GM10248 (cell line): ENCODE data around the gene ZRANB3.

Experiments
- CTCF ChIA-PET: fragments of 300-600 bp; sonication (Branson Sonifier 250); formaldehyde crosslinking; extraction: SDS; loops from one replicate; lab custom pipeline; 2021; ENCODE audit warnings: antibody characterized with exemption; lab: Yijun Ruan, JAX
- POLR2A ChIA-PET: fragments of 350-650 bp; sonication (Branson Sonifier 250); formaldehyde crosslinking; extraction: SDS; loops from one replicate; lab custom pipeline; 2020; ENCODE audit warnings: antibody characterized with exemption; lab: Yijun Ruan, JAX
- DNase-seq: peaks from one replicate; pipeline ENCODE4 v3.0.0; 2012; ENCODE audit errors: extremely low spot score
- TF ChIP-seq, protein P1 (sequence below): IDR thresholded peaks from 2 replicates; pipeline ENCODE4 v1.5.1; 2012; ENCODE audit warnings: mild to moderate bottlenecking, low read depth; ENCODE audit errors: extremely low read depth, missing control alignments, control extremely low read depth

ZRANB3 gene

DNA sequence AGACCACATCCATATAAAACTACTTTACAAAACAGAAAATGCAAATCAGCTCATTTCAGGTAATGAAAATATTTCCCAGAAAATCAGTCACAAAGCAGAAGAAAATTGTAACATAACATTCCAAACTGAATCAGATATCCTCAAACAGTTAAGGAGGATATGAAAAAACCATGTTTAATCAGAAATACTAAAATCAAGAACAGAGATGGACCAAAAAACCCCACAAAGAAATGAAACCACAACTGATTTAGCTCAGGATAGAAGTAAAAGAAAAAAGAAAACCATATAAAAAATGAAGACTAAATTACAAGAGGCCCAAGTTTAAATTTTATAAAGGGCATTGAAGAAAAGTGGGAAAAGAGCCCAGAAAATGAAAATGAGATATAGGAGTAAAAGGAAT, 376.1 kb downstream of the ZRANB3 start:
- TF ChIP-seq, protein P1, sequence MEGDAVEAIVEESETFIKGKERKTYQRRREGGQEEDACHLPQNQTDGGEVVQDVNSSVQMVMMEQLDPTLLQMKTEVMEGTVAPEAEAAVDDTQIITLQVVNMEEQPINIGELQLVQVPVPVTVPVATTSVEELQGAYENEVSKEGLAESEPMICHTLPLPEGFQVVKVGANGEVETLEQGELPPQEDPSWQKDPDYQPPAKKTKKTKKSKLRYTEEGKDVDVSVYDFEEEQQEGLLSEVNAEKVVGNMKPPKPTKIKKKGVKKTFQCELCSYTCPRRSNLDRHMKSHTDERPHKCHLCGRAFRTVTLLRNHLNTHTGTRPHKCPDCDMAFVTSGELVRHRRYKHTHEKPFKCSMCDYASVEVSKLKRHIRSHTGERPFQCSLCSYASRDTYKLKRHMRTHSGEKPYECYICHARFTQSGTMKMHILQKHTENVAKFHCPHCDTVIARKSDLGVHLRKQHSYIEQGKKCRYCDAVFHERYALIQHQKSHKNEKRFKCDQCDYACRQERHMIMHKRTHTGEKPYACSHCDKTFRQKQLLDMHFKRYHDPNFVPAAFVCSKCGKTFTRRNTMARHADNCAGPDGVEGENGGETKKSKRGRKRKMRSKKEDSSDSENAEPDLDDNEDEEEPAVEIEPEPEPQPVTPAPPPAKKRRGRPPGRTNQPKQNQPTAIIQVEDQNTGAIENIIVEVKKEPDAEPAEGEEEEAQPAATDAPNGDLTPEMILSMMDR: no peak
- DNase-seq: no peak
- CTCF ChIA-PET: interaction anchor here (1.3 to 1.5 kb wide), 2 partner anchors 9 to 165 kb away, joined by 3 to 6 read pairs; no protein-coding TSS in a partner anchor
- POLR2A ChIA-PET: no interaction called here

DNA sequence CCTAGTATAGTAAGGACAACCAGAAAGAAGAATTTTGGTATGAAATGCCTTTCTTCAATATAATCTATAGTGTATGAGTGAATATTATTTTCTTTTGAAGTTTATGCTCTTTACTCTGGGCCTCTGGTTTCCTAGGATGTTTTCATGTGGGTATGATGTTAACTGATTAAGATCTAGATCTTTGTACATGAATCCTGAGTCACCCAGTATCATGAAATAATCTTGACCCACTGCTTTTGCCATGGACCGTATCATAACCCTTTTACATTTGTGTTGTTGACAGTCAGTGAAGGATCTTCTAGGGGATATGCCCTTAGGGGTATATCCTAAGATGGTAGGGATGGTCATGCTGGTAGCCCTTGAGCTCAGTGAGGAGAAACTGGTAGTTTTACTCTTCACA, 378.7 kb downstream of the ZRANB3 start:
- no peak for DNase-seq
- TF ChIP-seq, protein P1: no peak
- POLR2A ChIA-PET: no interaction called here
- CTCF ChIA-PET: interaction anchor here (1.0 to 2.0 kb wide), 3 partner anchors 15 to 557 kb away, joined by 3 to 12 read pairs (median 3); no protein-coding TSS in a partner anchor

DNA sequence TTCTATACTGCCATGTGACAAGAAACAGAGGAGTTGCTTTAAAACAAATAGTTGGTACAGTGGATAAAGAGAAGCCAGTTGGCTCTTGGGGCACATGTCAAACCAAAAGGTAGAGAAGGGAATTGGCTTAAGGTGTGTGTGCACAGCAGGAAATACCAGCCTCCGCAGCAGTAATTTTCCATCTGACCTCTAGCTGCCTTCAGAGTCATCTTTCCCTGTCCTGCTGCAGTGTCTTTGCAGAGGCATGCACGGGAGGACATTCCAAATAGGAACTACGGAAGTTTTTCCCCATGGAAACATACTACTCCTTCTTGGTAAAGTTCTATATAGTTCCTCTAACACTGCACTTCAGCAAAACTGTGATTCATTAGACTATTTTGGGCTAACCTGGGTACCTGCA, 379.4 kb downstream of the ZRANB3 start:
- POLR2A ChIA-PET: no interaction called here
- TF ChIP-seq, protein P1: no peak
- DNase-seq: no peak
- CTCF ChIA-PET: interaction anchor here (0.9 to 1.1 kb wide), 2 partner anchors 12 to 558 kb away, joined by 3 read pairs; no protein-coding TSS in a partner anchor

DNA sequence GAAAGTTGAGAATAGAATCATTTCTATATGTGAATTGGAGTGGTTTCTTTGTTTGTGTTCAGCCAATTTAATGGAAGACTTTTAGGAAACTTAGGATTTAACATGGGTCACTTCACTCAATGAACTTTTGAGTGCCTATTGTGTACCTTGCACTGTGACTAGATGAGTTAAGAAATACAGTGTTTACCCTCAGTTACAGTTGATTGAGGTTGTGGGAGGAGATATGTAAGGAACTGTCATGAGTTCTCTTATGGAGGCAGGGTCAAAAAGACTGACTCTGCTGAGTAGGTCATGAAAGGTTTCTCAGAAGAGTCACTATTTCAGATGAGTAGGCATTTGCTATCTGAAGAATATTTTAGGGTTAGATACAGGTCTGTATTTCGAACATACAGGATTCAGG, 380.3 kb downstream of the ZRANB3 start:
- DNase-seq: no peak
- ChIA-PET CTCF (interaction anchor here (0.9 kb wide), 1 partner anchor 13 kb away, joined by 3 read pairs; no protein-coding TSS in a partner anchor), POLR2A (no interaction called here)
- TF ChIP-seq, protein P1: no peak

DNA sequence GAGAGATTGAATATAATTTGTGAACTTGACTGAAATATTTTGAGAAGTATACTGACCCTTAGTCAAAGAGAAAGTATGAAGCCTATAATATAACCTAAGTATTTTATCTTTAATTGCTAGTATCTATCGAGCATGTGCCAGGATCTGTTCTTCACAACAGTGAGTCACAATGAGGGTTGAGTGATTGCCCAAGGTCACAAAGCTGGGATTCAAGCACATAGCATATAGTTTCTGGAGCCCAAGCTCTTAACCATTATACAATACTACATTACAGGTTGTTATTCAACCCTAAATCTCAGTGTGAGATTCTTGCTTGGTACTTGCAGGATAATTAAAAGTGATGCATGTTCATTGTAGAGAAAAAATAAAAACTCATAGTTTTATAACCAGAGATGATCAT, 381.8 kb downstream of the ZRANB3 start:
- CTCF ChIA-PET: interaction anchor here (1.2 kb wide), 1 partner anchor 17 kb away, joined by 3 read pairs; no protein-coding TSS in a partner anchor
- TF ChIP-seq, protein P1: no peak
- POLR2A ChIA-PET: no interaction called here
- DNase-seq: no peak

DNA sequence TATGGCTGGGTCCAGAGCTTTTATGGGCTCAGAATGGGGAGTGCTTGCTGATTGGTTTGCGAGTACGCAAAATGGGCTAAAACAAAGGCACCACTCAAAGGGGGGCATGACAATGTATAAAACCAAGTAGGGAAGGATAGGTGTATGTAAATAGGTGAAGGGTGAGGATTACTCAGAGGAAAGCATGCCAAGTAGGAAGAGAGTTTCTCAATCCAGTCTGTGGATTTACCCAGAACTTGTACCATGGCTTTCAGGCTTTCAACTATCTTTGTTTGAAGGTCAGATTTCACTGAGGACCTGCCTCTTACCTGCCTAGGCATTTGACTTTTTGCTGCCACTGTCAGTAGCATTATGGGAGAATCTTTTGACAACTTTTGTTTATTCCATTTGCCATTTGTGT, 386.7 kb downstream of the ZRANB3 start:
- CTCF ChIA-PET: no interaction called here
- DNase-seq: no peak
- TF ChIP-seq, protein P1: no peak
- POLR2A ChIA-PET: no interaction called here
